Activated CD4-positive, alpha-beta T cell treated with anti-CD3 and anti-CD28 coated beads, Interleukin-2, Interleukin-6, amounts not matched to agents 100 ng/mL and 50 ng/mL, durations not matched to agents 16 hours and 8 hours (primary cell): Measurements from ENCODE around the gene APPL2.
"Not testable (repeated sequence)": the region's sequence is repeated elsewhere in the genome, so short reads cannot be mapped to it uniquely, and the experiment has no call there.

ENCODE experiments used
- DNase-seq: peaks from one replicate; pipeline ENCODE4 v3.0.0-alpha.2; 2020

The APPL2 gene

GRCh38 chr12:105190530-105190929 lies 45.4 kb downstream of the APPL2 start:
- no peak for DNase-seq

- DNase-seq: no peak
These were observed 46.7 kb downstream of the APPL2 start for GRCh38 chr12:105189293-105189692.

- not testable (repeated sequence) for DNase-seq
These were observed 52.0 kb downstream of the APPL2 start for GRCh38 chr12:105183976-105184375.

DNA sequence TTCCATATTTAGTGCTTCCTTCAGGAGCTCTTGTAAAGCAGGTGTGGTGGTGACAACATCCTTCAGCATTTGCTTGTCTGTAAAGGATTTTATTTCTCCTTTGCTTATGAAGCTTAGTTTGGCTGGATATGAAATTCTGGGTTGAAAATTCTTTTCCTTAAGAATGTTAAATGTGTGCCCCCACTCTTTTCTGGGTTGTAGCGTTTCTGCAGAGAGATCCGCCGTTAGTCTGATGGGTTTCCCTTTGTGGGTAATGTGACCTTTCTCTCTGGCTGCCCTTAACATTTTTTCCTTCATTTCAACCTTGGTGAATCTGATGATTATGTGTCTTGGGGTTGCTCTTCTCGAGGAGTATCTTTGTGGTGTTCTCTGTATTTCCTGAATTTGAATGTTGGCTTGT lies 52.6 kb downstream of the APPL2 start:
- not testable (repeated sequence) for DNase-seq

DNA sequence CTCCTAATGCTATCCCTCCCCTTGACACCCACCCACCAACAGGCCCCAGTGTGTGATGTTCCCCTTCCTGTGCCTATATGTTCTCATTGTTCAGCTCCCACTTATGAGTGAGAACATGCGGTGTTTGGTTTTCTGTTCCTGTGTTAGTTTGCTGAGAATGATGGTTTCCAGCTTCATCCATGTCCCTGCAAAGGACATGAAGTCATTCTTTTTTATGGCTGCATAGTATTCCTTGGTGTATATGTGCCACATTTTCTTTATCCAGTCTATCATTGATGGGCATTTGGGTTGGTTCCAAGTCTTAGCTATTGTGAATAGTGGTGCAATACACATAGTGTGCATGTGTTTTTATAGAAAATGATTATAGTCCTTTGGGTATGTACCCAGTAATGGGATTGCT lies 56.9 kb downstream of the APPL2 start:
- not testable (repeated sequence) for DNase-seq

DNA sequence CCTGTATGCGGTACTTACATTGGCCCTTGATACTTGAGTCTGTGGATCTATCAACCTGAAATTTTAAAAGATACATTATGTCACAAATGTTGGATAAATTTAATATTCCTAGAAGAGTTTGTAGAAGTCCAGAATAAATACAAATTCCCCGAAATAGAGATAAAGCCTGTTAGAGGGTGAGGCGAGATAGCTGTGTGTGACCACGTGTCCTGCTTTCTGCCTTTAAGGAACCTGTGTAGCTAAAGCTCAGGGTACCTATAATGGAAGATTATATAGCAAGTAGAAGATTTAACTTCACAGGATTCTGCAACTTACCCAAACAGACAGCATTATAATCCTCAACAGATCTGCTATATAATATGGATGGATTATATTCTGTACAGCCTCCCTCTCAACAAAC lies 58.8 kb downstream of the APPL2 start:
- DNase-seq: no peak

DNA sequence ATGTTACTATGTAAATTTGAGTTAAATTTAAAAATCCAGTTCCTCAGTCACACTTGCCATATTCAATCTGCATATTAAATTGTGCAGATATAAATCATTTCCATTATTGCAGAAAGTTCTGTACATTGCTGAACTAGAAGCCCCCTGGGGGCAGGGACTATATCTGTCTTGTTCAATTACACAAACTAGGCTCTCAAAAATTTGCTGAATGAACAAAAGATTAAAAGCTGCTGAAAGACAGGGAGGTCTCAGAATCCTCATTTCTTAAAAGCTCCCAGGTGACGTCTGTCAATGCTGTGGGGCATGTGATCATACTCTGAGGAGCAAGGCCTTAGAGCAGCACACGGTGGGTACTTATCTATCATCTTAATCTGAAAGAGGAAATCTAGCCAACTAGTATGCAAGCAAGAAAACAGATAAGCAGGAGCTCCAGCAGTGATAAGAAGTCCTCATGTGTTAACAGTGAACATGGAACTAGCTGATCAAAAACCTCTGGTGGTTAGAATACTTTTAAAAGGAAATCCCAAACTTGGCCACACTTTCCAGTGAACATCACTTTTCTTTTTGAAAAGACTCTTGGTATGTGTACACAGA lies 60.5 kb downstream of the APPL2 start:
- DNase-seq: no peak

- DNase-seq: no peak
These were observed 64.1 kb downstream of the APPL2 start for GRCh38 chr12:105171691-105172436.

- no peak for DNase-seq
These were observed 65.8 kb downstream of the APPL2 start for GRCh38 chr12:105170139-105170538.

- DNase-seq: no peak
These were observed 68.0 kb downstream of the APPL2 start for GRCh38 chr12:105168006-105168405.

GRCh38 chr12:105167346-105167745 lies 68.6 kb downstream of the APPL2 start:
- DNase-seq: no peak

DNA sequence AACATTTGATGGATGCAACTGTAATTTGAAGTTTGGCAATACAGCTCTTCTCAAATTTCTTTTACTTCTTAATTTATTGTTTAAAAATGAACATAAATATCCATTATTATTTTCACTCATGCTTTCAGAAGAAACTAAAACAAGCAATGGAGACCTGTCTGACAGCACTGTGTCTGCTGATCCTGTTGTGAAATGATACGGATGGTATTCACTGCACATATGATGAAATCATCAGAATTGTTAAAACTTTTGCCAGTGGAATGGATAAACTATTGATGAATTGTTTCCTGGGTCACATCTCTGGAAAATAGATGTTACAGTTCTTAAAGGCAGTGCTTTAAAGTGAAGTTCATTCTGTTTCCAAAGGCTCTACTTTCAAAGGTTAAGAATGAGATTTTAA lies 69.2 kb downstream of the APPL2 start:
- DNase-seq: no peak

DNA sequence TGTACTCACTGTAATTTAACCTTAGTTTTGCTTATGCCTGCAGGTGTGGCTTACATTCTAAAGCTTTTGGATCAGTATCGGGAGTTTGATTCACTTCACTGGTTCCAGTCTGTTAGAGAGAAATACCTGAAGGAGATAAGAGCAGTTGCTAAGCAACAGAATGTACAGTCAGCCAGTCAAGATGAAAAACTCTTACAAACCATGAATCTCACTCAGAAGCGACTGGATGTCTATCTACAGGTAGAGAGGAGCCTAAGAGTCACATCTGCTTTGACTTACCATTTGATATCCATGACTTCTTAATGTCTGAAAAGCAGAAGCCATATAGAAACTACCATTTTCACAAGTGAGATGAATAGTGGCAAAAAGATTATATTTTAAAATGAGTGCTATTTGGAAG lies 71.9 kb downstream of the APPL2 start:
- DNase-seq: peak; percentile 18

GRCh38 chr12:105162174-105162573 lies 73.8 kb downstream of the APPL2 start:
- no peak for DNase-seq

DNA sequence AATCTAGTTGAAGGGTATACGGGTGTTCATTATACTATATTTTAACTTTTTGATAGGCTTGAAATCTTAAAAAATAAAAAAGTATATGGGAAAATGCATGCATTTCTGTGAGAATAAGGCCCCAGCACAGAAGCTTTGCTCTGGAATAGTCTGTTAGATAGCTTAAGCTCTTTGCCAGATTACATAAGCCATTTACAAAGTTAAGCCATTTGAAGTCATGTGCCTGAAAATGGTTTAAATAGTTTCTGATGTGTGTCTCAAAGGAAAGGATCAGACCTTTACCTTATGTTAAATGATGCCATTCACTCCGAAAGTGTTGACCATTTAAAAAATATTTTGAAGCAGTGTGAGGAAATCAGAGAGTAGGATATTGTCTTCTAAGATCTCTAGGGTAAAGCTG lies 77.1 kb downstream of the APPL2 start:
- no peak for DNase-seq

DNA sequence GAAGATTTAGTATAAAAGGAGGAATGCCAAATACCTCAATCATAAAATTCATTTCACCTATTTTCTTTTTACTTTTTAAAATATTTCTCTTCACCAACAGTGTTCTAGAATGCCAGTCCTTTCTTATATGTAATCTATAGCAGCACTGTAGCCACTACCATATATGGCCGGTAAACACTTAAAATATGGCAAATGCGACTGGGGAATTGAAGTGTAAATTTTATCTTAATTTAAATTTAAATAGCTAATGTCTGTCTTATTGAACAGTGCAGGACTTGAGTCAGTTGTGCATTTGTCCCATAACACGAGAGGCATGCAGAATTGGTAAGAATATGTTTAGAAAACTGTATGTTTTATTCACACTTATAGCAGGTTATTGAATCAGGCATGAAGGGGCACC lies 78.4 kb downstream of the APPL2 start:
- no peak for DNase-seq

- no peak for DNase-seq
These were observed 79.7 kb downstream of the APPL2 start for GRCh38 chr12:105156260-105156659.

GRCh38 chr12:105142259-105142658 lies 93.7 kb downstream of the APPL2 start:
- no peak for DNase-seq

DNA sequence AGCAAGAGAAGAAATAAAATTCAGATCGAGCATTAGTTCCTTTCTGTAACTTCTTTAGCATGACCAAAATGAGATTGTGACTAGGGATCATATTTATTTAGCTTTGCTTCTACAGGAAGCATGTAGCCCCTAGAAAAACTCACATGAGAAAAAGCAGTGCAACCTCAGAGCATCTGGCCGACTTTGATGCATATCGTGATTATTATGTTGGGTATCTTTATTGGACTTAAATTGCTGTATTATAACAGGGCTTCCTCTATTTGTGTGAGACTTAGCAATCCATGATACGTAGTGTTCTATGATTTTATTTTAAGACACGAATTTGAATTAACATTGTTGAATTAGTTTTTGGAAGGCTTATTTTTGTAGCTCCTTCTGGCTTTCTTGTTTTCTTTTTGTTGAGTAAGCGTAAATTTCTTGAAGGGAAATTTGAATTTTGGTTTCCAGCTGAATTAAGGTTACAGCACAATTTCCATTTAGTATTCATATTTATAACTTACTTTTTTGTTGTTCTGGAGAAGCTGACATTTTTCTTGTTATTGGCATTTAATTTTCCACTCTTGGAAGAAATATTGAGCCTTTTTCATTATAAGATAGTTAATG lies 94.6 kb downstream of the APPL2 start:
- DNase-seq: no peak

DNA sequence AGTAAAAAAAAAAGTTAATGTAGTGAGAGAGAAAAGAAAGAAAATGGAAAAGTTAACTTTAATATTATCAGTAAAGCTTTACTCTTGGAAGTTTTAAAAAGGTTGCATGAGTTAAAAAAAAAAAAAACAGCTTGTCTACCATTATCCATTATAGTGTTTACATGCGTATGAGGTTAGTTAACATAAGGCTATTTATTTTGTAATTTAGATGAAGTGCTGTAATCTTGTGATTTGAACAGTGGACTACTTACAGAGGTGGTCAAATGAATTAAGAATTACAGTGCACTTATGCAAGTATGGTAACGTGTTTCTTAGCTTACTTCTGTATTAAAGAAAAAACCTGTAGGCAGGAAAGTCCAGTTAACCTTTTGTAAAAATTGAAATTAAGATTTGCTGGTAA lies 97.7 kb downstream of the APPL2 start:
- no peak for DNase-seq
